Measurements from ENCODE around the gene ARHGAP24. TPM values are rescaled to one million over a fixed set of nuclear protein-coding genes. Genes with fewer than 3 reads are reported as not detected.

ARHGAP24 gene
- total and polyA plus RNA-seq, 2 of the 13 experiments (the other 11 are each of a cell fraction or from before 2014, with no cell fraction given): 0.07 to 0.55 TPM

- no peak overlapping the region for H2AFZ ChIP-seq (ENCODE audit: low read length)
- DNase-seq (ENCODE audit: low spot score) (no peak), ATAC-seq (no peak), FAIRE-seq (no peak)
- H3K4me1 ChIP-seq (ENCODE audit: insufficient read depth, low read length): no peaks in the 10 kb centered on the region
- no peak overlapping the region for H3K4me2 ChIP-seq (ENCODE audit: low read depth, low read length)
- no peak overlapping the region for H3K9ac ChIP-seq (ENCODE audit: insufficient read depth, low read depth, low read length)
- intact Hi-C loops (cut with micrococcal nuclease; ENCODE audit: unreplicated experiment): no loop called here
- ChIA-PET POLR2A (no interaction called here), CTCF (ENCODE audit: low intra/inter-chr PET ratio, low total read pairs) (no interaction called here)
- no peaks in the 10 kb centered on the region for H3K79me2 ChIP-seq (ENCODE audit: insufficient read depth, low read length)
- 27% methylated on average over 3 of the region's 3 CpGs for WGBS (ENCODE audit: low lambda C conversion rate)
- TF ChIP-seq DR1 (CRISPR knock-in tag; IDR thresholded peaks at IDR 0.05) (no peak), PHF8 (CRISPR knock-in tag; IDR thresholded peaks at IDR 0.05) (no peak), JUND (CRISPR knock-in tag; IDR thresholded peaks at IDR 0.05) (no peak), TARDBP (CRISPR knock-in tag; IDR thresholded peaks at IDR 0.05) (no peak), BRCA1 (CRISPR knock-in tag; IDR thresholded peaks at IDR 0.05) (no peak), SAP130 (CRISPR knock-in tag; IDR thresholded peaks at IDR 0.05; ENCODE audit: low read depth) (no peak), NFKB2 (CRISPR knock-in tag; IDR thresholded peaks at IDR 0.05; ENCODE audit: borderline replicate concordance) (no peak), ZKSCAN8 (CRISPR knock-in tag; IDR thresholded peaks at IDR 0.05; ENCODE audit: borderline replicate concordance) (no peak), ZNF280B (CRISPR knock-in tag; IDR thresholded peaks at IDR 0.05; ENCODE audit: borderline replicate concordance) (no peak)
- no peak overlapping the region for H3K4me3 ChIP-seq (replicated peaks in 1 of 3; ENCODE audit: insufficient read depth in 1 of 3, low read depth in 2 of 3, low read length in 3 of 3)
- H3K27me3 ChIP-seq (ENCODE audit: control insufficient read depth in 1 of 2, insufficient read depth in 2 of 2, low read length in 2 of 2): no peaks in the 10 kb centered on the region
- in situ Hi-C loops (cut with HindIII; ENCODE audit: extremely low pct_ligation_motif_present, low pct_unique_long_range_greater_than_20kb): no loop called here
- no TSS peak for BruUV-seq (replicated peaks)
- no peaks in the 10 kb centered on the region for H4K20me1 ChIP-seq (ENCODE audit: insufficient read depth, low read length)
- H3K27ac ChIP-seq (ENCODE audit: extremely low read length, insufficient read depth, low read length): no peak overlapping the region
- H3K9me3 ChIP-seq (ENCODE audit: low read length): no peaks in the 10 kb centered on the region
- no peaks in the 10 kb centered on the region for H3K36me3 ChIP-seq (replicated peaks in 1 of 2; ENCODE audit: control insufficient read depth in 1 of 2, insufficient read depth in 2 of 2, low read length in 2 of 2)
Observed at GRCh38 chr4:85979276-85979675, 504.3 kb downstream of the ARHGAP24 start.

- Histone ChIP-seq H3K27ac (ENCODE audit: extremely low read length, insufficient read depth, low read length) (no peak overlapping the region), H3K27me3 (ENCODE audit: control insufficient read depth in 1 of 2, insufficient read depth in 2 of 2, low read length in 2 of 2) (no peaks in the 10 kb centered on the region), H3K4me1 (ENCODE audit: insufficient read depth, low read length) (no peaks in the 10 kb centered on the region), H2AFZ (ENCODE audit: low read length) (no peak overlapping the region), H3K4me2 (ENCODE audit: low read depth, low read length) (no peak overlapping the region), H3K79me2 (ENCODE audit: insufficient read depth, low read length) (no peaks in the 10 kb centered on the region), H3K9me3 (ENCODE audit: low read length) (no peaks in the 10 kb centered on the region), H4K20me1 (ENCODE audit: insufficient read depth, low read length) (no peaks in the 10 kb centered on the region), H3K9ac (ENCODE audit: insufficient read depth, low read depth, low read length) (no peak overlapping the region), H3K4me3 (replicated peaks in 1 of 3; ENCODE audit: insufficient read depth in 1 of 3, low read depth in 2 of 3, low read length in 3 of 3) (no peak overlapping the region), H3K36me3 (replicated peaks in 1 of 2; ENCODE audit: control insufficient read depth in 1 of 2, insufficient read depth in 2 of 2, low read length in 2 of 2) (no peaks in the 10 kb centered on the region)
- WGBS (ENCODE audit: low lambda C conversion rate): 32% methylated on average over 1 of the region's 1 CpG
- FAIRE-seq: no peak
- CTCF ChIA-PET (ENCODE audit: low intra/inter-chr PET ratio, low total read pairs): no interaction called here
- no peak for ATAC-seq
- TF ChIP-seq FOXC1 (CRISPR knock-in tag; IDR thresholded peaks at IDR 0.05; ENCODE audit: borderline replicate concordance) (no peak), KAT8 (CRISPR knock-in tag; IDR thresholded peaks at IDR 0.05) (no peak), HNF1B (CRISPR knock-in tag; IDR thresholded peaks at IDR 0.05) (no peak), ELF1 (CRISPR knock-in tag; IDR thresholded peaks at IDR 0.05) (no peak)
- no TSS peak for BruUV-seq (replicated peaks)
- intact Hi-C loops (cut with micrococcal nuclease; ENCODE audit: unreplicated experiment): no loop called here
- POLR2A ChIA-PET: no interaction called here
- in situ Hi-C loops (cut with HindIII; ENCODE audit: extremely low pct_ligation_motif_present, low pct_unique_long_range_greater_than_20kb): no loop called here
- DNase-seq (ENCODE audit: low spot score): no peak
Observed at GRCh38 chr4:85986266-85986665, 511.3 kb downstream of the ARHGAP24 start.

Measured in HepG2 (cell line).